OCI-LY1 (cell line): Measurements from ENCODE around the gene CD2BP2.

Experiments used
- H2AFZ ChIP-seq: fragments of 200-600 bp; sonication (generic), shearing (Covaris generic); 2 replicates; pipeline ENCODE4 v1.6.0; 2014; ENCODE audit warnings: antibody characterized with exemption, mild to moderate bottlenecking, low read length
- H3F3A ChIP-seq: fragments of 200-600 bp; sonication (generic), shearing (Covaris generic); 2 replicates; pipeline ENCODE4 v1.6.0; 2014; ENCODE audit warnings: mild to moderate bottlenecking, antibody characterized with exemption, low read length, moderate library complexity; ENCODE audit not compliant: insufficient read depth
- H3K27ac ChIP-seq: fragments of 200-600 bp; sonication (generic); 2 replicates; pipeline ENCODE4 v1.5.1; 2014; ENCODE audit warnings: low read length, mixed run types, mild to moderate bottlenecking, low read depth; ENCODE audit not compliant: poor library complexity, severe bottlenecking
- H3K27me3 ChIP-seq: fragments of 200-600 bp; sonication (generic); 2 replicates; pipeline ENCODE4 v1.6.0; 2014; ENCODE audit warnings: antibody characterized with exemption, mild to moderate bottlenecking, low read length, moderate library complexity; ENCODE audit not compliant: insufficient read depth
- H3K36me3 ChIP-seq: fragments of 200-600 bp; sonication (generic); 2 replicates; pipeline ENCODE4 v1.6.1; 2014; ENCODE audit warnings: mild to moderate bottlenecking, antibody characterized with exemption, low read length, moderate library complexity, mixed read lengths; ENCODE audit not compliant: insufficient read depth
- H3K4me1 ChIP-seq: fragments of 200-600 bp; sonication (generic); 2 replicates; pipeline ENCODE4 v1.5.1; 2014; ENCODE audit warnings: mild to moderate bottlenecking, low read length, moderate library complexity; ENCODE audit not compliant: insufficient read depth, severe bottlenecking
- H3K4me2 ChIP-seq: fragments of 200-600 bp; sonication (generic), shearing (Covaris generic); 2 replicates; pipeline ENCODE4 v1.6.1; 2014; ENCODE audit warnings: low read length
- H3K4me3 ChIP-seq: fragments of 200-600 bp; sonication (generic); 2 replicates; pipeline ENCODE4 v1.5.1; 2014; ENCODE audit warnings: low read length, low read depth, mild to moderate bottlenecking, mixed read lengths; ENCODE audit not compliant: poor library complexity, severe bottlenecking
- H3K79me2 ChIP-seq: fragments of 200-600 bp; shearing (Covaris generic); 2 replicates; pipeline ENCODE4 v1.6.1; 2016; ENCODE audit warnings: mixed run types, low read length, mixed read lengths; ENCODE audit not compliant: insufficient read depth
- H3K9ac ChIP-seq: fragments of 200-600 bp; sonication (generic), shearing (Covaris generic); 2 replicates; pipeline ENCODE4 v1.6.1; 2014; ENCODE audit warnings: mild to moderate bottlenecking, low read length, mixed read lengths
- H3K9me2 ChIP-seq: fragments of 200-600 bp; sonication (generic), shearing (Covaris generic); 2 replicates; pipeline ENCODE4 v1.6.1; 2014; ENCODE audit warnings: low read depth, mild to moderate bottlenecking, low read length, mixed read lengths
- H3K9me3 ChIP-seq: fragments of 200-600 bp; shearing (Covaris generic); 2 replicates; pipeline ENCODE4 v1.6.1; 2014; ENCODE audit warnings: low read length, mixed read lengths
- H4K20me1 ChIP-seq: fragments of 200-600 bp; sonication (generic), shearing (Covaris generic); 2 replicates; pipeline ENCODE4 v1.6.0; 2016; ENCODE audit warnings: mild to moderate bottlenecking, low read length; ENCODE audit not compliant: insufficient read depth
- EZH2 ChIP-seq: fragments of 200-600 bp; sonication (generic), shearing (Covaris generic); IDR thresholded peaks from 2 replicates; pipeline ENCODE4 v1.8.0; 2017; ENCODE audit warnings: borderline replicate concordance, mixed run types, mild to moderate bottlenecking, antibody characterized with exemption, low read length, moderate library complexity, mixed read lengths
- TF ChIP-seq, protein P1 (sequence below): fragments of 200-600 bp; sonication (generic), shearing (Covaris generic); IDR thresholded peaks from 2 replicates; pipeline ENCODE4 v1.5.1; 2017; ENCODE audit warnings: mild to moderate bottlenecking, antibody characterized with exemption, low read length, moderate library complexity, mixed read lengths

Gene CD2BP2

DNA sequence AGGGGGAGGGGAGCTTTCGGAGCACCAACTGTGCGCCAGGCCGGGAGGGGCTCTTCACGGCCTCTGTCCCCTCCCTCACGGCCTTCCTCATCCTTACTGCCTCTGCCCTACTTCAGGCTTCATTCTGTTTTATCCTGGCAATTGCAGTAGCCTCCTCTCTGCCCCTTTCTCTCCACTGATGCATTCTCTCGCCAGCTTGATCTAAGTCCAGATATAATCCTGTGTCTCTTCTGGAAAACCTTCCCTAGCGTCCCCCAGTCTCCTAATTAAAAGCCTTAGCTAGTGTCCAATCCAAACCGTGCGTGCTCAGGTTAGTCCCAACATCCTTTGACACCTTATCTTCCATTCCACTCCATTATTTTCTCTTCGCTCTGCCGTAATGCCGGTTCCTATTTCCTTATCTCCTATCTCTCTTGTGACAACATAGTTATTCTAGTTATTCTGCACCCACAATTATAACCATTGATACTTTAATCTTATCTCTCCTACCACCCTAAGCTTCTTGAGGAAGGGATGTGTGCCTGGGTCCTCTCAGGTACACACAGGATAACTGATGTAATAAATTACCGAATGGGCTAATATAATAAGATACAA lies 41.0 kb upstream of the CD2BP2 start:
- no peaks in the 10 kb centered on the region for H3K27me3 ChIP-seq
- H3K36me3 ChIP-seq: peaks cover 30% of the 10 kb centered on the region
- H3K9me3 ChIP-seq: no peaks in the 10 kb centered on the region
- H3K4me3 ChIP-seq: peak overlapping the region; percentile 87
- no peak overlapping the region for H2AFZ ChIP-seq
- H4K20me1 ChIP-seq: no peaks in the 10 kb centered on the region
- H3K9ac ChIP-seq: peak overlapping the region; percentile 84
- peak overlapping the region; percentile 90 for H3K4me2 ChIP-seq
- TF ChIP-seq EZH2: no peak
- TF ChIP-seq, protein P1, sequence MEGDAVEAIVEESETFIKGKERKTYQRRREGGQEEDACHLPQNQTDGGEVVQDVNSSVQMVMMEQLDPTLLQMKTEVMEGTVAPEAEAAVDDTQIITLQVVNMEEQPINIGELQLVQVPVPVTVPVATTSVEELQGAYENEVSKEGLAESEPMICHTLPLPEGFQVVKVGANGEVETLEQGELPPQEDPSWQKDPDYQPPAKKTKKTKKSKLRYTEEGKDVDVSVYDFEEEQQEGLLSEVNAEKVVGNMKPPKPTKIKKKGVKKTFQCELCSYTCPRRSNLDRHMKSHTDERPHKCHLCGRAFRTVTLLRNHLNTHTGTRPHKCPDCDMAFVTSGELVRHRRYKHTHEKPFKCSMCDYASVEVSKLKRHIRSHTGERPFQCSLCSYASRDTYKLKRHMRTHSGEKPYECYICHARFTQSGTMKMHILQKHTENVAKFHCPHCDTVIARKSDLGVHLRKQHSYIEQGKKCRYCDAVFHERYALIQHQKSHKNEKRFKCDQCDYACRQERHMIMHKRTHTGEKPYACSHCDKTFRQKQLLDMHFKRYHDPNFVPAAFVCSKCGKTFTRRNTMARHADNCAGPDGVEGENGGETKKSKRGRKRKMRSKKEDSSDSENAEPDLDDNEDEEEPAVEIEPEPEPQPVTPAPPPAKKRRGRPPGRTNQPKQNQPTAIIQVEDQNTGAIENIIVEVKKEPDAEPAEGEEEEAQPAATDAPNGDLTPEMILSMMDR: no peak
- H3K79me2 ChIP-seq: no peaks in the 10 kb centered on the region
- H3K27ac ChIP-seq: no peak overlapping the region
- peaks cover 35% of the 10 kb centered on the region for H3K4me1 ChIP-seq
- H3K9me2 ChIP-seq: no peaks in the 10 kb centered on the region
- H3F3A ChIP-seq: no peaks in the 10 kb centered on the region

DNA sequence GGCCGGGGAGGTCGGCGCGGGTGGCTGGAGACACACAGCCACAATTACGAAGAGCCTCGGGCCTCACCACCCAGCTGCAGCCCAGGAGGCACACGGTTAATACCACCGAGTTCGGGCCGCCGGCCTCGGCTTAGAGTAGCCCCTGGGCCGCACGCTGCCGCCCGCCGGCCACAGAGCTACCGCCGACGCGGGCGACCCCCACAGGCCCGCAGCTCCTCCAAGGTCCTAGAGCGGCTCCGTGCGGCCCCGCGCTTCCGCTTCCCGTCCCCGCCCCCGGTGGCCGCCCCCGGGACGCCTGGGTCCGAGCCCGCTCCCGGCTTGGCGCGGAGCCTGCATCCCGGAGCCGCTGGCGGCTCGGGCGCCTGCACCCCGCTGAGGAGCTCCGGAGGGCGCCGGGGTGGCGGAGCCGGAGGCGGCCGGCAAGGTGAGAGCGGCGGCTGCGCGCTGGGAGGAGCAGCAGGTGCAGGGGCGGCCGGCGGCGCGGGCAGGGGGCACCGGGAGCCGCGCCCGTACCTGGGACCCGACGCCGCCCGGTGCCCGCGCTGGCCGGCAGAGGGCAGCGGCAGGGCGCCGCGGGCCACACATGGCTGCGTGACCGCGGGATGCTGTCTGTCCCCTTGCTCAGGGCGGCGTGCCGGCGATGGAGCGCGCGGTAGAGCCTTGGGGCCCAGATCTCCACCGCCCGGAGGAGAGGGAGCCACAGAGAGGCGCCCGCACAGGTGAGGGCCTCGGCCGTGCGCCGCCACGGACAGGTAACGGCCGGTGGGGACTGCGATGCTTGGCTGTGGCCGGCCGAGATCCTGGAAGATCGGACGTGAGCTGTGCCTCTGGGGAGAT lies 40.3 kb upstream of the CD2BP2 start, which contains the start of gene ZNF48:
TSS of gene ZNF48 (plus strand) at position 266 of the 837 bp plus-strand sequence. CDS start at position 641, 375 bp downstream.
- Histone ChIP-seq H3K4me1 (peaks cover 33% of the 10 kb centered on the region), H3K4me3 (peak within 1 kb of the TSS; percentile 87), H3K9me2 (no peaks in the 10 kb centered on the region), H3K27me3 (no peaks in the 10 kb centered on the region), H3K9ac (peak within 1 kb of the TSS; percentile 84), H3F3A (no peaks in the 10 kb centered on the region), H3K27ac (peak within 1 kb of the TSS; percentile 3), H3K79me2 (no peaks in the 10 kb centered on the region), H4K20me1 (no peaks in the 10 kb centered on the region), H3K4me2 (peak within 1 kb of the TSS; percentile 90), H2AFZ (no peak within 1 kb of the TSS), H3K36me3 (peaks cover 30% of the 10 kb centered on the region), H3K9me3 (no peaks in the 10 kb centered on the region)
- TF ChIP-seq EZH2: no peak
- TF ChIP-seq, protein P1: peak; percentile 27

DNA sequence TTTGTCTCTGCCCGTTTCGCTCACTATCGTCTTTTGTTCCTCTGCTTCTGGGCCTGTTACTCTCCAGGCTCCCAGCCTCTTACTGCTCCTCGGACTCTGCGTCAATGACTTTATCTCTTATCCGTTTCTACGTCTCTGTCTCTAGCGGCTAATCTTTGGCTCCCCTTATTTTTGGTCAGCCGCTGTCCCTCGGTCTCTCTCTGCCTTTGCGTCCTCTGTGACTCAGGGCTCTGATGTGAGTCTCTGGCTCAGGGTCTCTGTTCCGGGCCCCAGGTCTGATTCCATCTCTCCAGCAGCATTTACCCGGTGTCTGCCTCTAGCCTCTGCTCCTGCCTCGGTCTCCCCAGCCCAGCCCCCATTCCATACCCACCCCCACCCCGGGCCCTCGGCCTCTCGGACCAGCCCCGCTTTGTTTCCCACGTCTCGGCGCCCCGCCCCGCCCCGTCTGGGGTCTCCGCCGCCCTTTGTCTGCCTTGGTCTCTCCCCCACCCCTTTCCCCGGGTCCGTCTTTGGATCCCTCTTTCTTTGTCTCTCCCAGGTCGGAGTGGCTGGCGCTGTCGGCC lies 39.6 kb upstream of the CD2BP2 start:
- H3F3A ChIP-seq: no peaks in the 10 kb centered on the region
- peak overlapping the region; percentile 84 for H3K9ac ChIP-seq
- H3K9me2 ChIP-seq: no peaks in the 10 kb centered on the region
- no peaks in the 10 kb centered on the region for H3K9me3 ChIP-seq
- peaks cover 29% of the 10 kb centered on the region for H3K36me3 ChIP-seq
- H3K4me3 ChIP-seq: peak overlapping the region; percentile 87
- no peaks in the 10 kb centered on the region for H3K27me3 ChIP-seq
- no peak overlapping the region for H2AFZ ChIP-seq
- no peaks in the 10 kb centered on the region for H4K20me1 ChIP-seq
- H3K79me2 ChIP-seq: no peaks in the 10 kb centered on the region
- no peak for TF ChIP-seq EZH2
- TF ChIP-seq, protein P1: no peak
- peak overlapping the region; percentile 90 for H3K4me2 ChIP-seq
- H3K4me1 ChIP-seq: peaks cover 26% of the 10 kb centered on the region
- H3K27ac ChIP-seq: peak overlapping the region; percentile 3
